Duodenal mucosa (tissue), 2 donors: ENCODE results near the gene CCNG2.

Experiments
- H3K27ac ChIP-seq: one replicate; pipeline ENCODE4 v1.7.0; 2013; ENCODE audit warnings: low read depth, low read length
- H3K27me3 ChIP-seq, 2 donors: one replicate each; pipeline ENCODE4 v1.7.0; 2013; ENCODE audit warnings: low read length in 2 of 2, control low read depth in 1 of 2; ENCODE audit not compliant: insufficient read depth in 2 of 2, control insufficient read depth in 1 of 2
- H3K36me3 ChIP-seq, 2 donors: one replicate each; pipeline ENCODE4 v1.7.0; 2013; ENCODE audit warnings: low read length in 2 of 2, control low read depth in 1 of 2; ENCODE audit not compliant: insufficient read depth in 2 of 2, control insufficient read depth in 1 of 2
- H3K4me1 ChIP-seq, 2 donors: one replicate each; pipeline ENCODE4 v1.7.0; 2013; ENCODE audit warnings: low read length in 2 of 2, control low read depth in 1 of 2; ENCODE audit not compliant: insufficient read depth in 2 of 2, control insufficient read depth in 1 of 2
- H3K4me3 ChIP-seq, 2 donors: one replicate each; pipeline ENCODE4 v1.7.0; 2013; ENCODE audit warnings: low read length in 2 of 2, low read depth in 1 of 2
- H3K9ac ChIP-seq, 2 donors: one replicate each; pipeline ENCODE4 v1.7.0; 2013; ENCODE audit warnings: low read length in 2 of 2, low read depth in 1 of 2
- H3K9me3 ChIP-seq, 2 donors: one replicate each; pipeline ENCODE4 v1.7.0; 2013; ENCODE audit warnings: low read length in 2 of 2, control low read depth in 1 of 2; ENCODE audit not compliant: control insufficient read depth in 1 of 2

CCNG2 gene

DNA sequence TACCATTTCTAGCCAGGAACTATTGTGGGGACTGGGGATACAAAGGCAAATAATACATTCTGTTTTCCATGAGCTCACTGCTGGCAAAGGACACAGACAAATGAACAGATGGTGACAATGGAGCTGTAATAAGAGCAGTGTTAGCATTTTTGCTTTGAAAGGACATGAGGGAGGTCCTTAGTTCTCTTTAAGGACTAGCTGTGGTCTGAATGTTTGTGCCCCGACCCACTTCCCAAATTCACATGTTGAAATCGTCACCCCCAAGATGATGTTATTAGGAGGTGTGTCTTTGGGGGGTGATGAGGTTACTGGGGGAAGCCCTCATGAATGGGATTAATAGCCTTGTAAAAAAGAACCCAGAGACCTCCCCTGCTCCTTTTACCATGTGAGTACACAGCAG lies 30.3 kb downstream of the CCNG2 start:
- Histone ChIP-seq H3K27ac (no peak overlapping the region), H3K9ac (no peak overlapping the region), H3K27me3 (no peaks in the 10 kb centered on the region), H3K36me3 (no peaks in the 10 kb centered on the region), H3K9me3 (no peaks in the 10 kb centered on the region), H3K4me3 (no peak overlapping the region), H3K4me1 (no peaks in the 10 kb centered on the region)

DNA sequence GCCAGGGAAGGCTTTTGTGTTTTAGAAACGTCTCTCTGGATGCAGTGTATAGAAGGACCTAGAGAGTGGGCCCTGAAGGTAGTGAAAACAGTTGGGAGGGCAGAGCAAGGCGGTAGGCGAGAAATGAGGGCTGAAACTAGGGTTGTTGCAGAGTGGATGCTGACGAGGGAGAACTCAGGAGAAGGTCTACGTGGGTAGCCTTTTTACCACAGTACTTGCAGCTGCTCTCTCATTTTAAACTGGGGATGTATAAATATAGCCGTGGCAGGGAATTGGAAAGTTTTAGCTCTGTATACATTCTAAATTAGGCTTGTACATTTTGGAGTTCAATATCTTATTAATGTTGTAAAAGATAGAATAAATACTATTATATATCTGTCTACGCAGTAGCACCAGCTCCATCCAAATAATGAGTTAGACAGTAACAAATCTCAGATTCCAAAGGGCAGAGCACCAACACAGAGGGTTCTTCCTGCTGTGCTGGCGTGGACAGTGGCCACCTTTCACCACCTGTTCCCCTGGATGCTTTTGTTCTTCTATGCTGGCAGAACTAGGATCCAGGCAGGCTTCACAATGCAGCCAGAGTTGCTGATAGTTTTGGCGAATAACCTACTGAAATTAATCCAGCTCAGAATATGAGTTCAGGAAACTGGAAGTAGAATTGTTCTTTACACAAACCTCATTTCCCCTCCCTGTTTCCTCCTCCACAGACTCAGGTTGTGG lies 31.7 kb downstream of the CCNG2 start:
- no peaks in the 10 kb centered on the region for H3K36me3 ChIP-seq
- H3K4me3 ChIP-seq = no peak overlapping the region
- no peak overlapping the region for H3K9ac ChIP-seq
- no peaks in the 10 kb centered on the region for H3K4me1 ChIP-seq
- H3K27me3 ChIP-seq = no peaks in the 10 kb centered on the region
- no peaks in the 10 kb centered on the region for H3K9me3 ChIP-seq
- H3K27ac ChIP-seq = no peak overlapping the region

DNA sequence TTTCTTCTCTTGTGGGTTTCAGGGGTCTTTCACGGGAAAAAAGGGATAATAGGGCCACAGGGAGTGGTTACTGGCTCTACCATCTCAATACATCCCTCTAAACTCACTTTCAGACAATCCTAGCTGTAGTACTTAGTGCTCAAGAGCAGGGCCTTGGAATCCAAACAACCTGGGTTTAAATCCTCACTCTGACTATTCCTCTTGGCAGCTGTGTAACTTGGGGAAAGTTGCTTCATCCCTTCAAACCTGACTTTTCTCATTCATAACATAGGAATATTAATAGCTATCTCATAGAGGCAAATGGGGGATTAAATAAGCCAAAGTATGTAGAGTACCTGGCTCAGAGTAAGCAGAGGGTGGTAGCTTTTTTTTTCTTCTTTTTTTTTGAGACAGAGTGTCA lies 32.4 kb downstream of the CCNG2 start:
- H3K4me3 ChIP-seq = no peak overlapping the region
- H3K27me3 ChIP-seq = no peaks in the 10 kb centered on the region
- no peaks in the 10 kb centered on the region for H3K4me1 ChIP-seq
- no peak overlapping the region for H3K27ac ChIP-seq
- no peaks in the 10 kb centered on the region for H3K9me3 ChIP-seq
- no peak overlapping the region for H3K9ac ChIP-seq
- no peaks in the 10 kb centered on the region for H3K36me3 ChIP-seq

DNA sequence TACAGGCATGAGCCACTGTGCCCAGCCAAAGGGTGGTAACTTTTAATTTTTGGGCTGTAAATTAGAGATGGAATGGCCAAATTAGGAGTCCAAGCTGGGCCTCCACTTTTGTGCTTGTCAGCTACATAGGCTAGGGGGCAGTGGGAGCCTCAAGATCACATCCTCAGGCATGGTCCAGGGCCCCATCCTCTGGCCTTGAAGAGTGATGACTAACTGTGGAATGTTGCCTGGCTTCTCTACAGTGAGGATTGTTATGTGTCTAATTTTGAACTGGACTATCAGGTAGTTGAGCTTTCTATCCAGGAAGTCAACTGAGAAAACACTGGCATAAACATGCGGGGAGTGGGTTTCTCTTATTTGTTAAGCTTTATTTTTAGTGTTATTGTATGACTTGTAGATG lies 33.0 kb downstream of the CCNG2 start:
- Histone ChIP-seq H3K27ac (no peak overlapping the region), H3K36me3 (no peaks in the 10 kb centered on the region), H3K4me3 (no peak overlapping the region), H3K27me3 (no peaks in the 10 kb centered on the region), H3K9ac (no peak overlapping the region), H3K9me3 (no peaks in the 10 kb centered on the region), H3K4me1 (no peaks in the 10 kb centered on the region)

DNA sequence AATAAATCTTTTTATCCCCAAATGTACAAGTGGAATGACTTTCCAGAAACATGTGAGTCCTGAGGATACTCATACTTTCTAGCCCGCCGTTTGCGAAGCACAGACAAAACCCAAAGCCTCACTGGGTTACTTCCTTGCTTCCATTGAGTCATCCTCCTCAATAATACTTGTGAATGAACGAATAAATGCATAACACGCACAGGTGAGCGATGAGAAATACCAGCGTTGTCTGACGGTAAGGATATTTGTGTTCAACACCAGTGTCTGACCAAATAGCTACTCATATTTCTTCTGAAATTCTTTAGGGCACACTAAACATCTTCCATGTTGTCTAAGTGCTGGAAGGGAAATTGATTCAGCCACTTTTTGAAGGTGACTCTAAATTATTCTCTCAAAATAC lies 36.0 kb downstream of the CCNG2 start:
- H3K4me1 ChIP-seq = no peaks in the 10 kb centered on the region
- no peak overlapping the region for H3K27ac ChIP-seq
- peak overlapping the region in 1 of 2 donors; percentile 35 for H3K4me3 ChIP-seq
- no peaks in the 10 kb centered on the region for H3K9me3 ChIP-seq
- no peak overlapping the region for H3K9ac ChIP-seq
- H3K27me3 ChIP-seq = no peaks in the 10 kb centered on the region
- H3K36me3 ChIP-seq = no peaks in the 10 kb centered on the region

DNA sequence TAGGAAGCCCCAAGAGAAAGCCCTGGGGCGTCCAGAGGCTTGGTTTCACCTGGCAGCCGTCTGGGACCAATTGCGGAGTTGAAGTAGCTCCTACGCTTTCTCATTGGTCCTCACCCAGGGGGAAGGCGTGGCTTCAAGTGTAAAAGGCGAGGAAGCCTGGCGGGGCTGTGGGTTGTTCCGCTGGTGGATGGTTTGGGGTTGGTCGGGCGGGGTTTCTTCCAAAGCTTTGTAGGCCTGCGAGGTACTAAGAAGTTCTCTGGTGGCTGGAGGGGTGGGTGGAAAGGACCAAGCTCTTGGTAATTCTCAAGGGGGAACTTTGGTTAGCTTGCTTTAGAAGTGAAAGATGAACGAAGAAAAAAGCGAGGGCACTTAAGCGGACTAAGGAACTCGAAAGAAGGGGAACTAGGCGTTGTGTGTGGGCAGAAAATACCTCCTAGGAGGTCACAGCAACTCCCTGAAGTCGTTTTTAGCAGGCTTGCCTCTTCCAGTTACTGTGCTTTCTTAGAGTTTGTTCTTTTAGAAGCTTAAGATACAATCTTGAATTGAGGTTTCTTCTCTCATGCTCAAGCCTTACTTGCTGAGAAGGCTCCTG lies 36.6 kb downstream of the CCNG2 start:
- peak overlapping the region; percentile 35 to 43 for H3K4me3 ChIP-seq
- no peaks in the 10 kb centered on the region for H3K9me3 ChIP-seq

DNA sequence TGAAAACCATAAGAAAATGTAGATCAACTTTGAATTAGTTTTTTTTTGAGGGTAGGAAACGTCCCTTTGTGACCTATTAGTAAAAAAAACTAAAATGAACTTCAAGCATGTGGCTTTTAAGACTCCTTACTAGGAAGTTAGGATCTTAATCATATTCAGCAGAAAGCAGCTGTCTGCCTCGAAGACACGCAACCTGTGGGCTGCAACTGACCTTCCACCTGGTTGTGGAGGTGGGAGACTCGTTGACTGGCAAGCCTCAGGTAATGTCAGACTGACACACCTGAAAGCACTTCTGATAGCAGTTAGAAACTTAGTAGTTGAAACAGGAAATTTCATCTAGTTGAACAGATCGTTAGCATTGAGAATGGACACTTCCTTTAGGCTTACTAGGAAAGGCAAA lies 37.4 kb downstream of the CCNG2 start:
- Histone ChIP-seq H3K27ac (no peak overlapping the region), H3K36me3 (no peaks in the 10 kb centered on the region), H3K4me1 (no peaks in the 10 kb centered on the region), H3K27me3 (no peaks in the 10 kb centered on the region), H3K9ac (no peak overlapping the region), H3K9me3 (no peaks in the 10 kb centered on the region), H3K4me3 (no peak overlapping the region)

More for the DNA sequence above, 36.6 kb downstream of the CCNG2 start:
- no peaks in the 10 kb centered on the region for H3K36me3 ChIP-seq
- no peak overlapping the region for H3K27ac ChIP-seq
- H3K27me3 ChIP-seq = no peaks in the 10 kb centered on the region
- H3K9ac ChIP-seq = no peak overlapping the region
- no peaks in the 10 kb centered on the region for H3K4me1 ChIP-seq

DNA sequence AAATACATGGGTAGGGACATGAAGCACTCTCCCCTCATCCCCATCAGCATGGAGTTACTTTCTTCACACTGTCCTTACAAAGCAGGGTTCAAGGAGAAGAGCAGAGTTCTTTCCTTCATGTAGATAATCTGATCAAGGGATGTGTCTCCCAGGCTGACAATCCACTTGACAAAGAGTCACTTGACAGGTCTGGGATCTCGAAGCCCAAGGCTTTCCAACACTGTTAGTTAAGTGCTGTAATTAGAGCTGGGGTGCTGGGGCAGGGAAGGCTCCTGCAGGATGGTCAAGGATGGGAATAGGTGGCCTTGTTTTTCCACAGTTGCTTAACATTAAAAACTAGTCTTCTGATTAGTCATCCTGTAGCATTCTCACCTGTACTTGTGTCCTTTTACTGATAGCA lies 38.0 kb downstream of the CCNG2 start:
- H3K36me3 ChIP-seq = no peaks in the 10 kb centered on the region
- H3K27ac ChIP-seq = no peak overlapping the region
- H3K27me3 ChIP-seq = no peaks in the 10 kb centered on the region
- no peak overlapping the region for H3K9ac ChIP-seq
- no peaks in the 10 kb centered on the region for H3K9me3 ChIP-seq
- H3K4me3 ChIP-seq = no peak overlapping the region
- H3K4me1 ChIP-seq = no peaks in the 10 kb centered on the region

DNA sequence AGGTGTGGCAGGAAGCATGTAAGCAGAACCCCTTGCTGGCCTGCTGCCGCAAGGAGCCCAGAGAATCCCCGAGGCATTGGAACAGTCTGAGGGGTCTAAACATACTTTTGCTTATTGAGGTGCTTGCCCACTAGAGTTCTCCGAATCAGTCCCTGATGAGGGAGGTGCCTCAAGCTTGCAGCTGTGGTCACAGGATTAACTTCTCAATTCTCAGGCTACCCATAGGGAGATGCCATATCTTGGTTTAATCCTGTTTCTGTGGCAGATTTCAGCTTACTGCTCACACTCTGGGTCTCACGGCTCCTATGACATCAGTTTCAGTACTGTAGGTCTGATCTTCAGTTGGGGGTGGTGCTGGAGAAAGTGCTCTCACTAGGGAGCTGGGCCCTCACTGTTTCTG lies 39.9 kb downstream of the CCNG2 start:
- H3K36me3 ChIP-seq = no peaks in the 10 kb centered on the region
- no peaks in the 10 kb centered on the region for H3K4me1 ChIP-seq
- no peak overlapping the region for H3K9ac ChIP-seq
- H3K9me3 ChIP-seq = no peaks in the 10 kb centered on the region
- H3K27ac ChIP-seq = no peak overlapping the region
- no peak overlapping the region for H3K4me3 ChIP-seq
- no peaks in the 10 kb centered on the region for H3K27me3 ChIP-seq

DNA sequence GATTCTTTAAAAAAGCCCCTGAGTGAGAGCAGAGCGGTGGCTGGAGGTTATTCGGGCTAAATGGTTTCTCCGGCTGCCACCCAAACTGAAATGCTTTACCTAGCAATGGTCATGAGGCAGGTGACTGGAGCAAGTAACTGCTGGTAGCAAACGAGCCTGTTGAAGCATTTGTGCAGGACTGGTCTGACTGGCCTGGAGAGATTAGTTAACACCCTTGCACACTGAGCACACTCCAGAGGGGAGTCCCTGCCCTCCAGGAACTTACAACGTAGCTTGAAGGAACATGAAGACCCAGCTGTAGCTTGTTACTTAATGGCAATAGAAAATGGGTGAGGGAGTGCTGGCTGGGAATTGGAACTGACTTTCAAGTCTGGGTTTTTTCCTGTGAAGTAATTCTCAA lies 40.4 kb downstream of the CCNG2 start:
- Histone ChIP-seq H3K9ac (no peak overlapping the region), H3K4me3 (no peak overlapping the region), H3K9me3 (no peaks in the 10 kb centered on the region), H3K4me1 (peaks cover 3 to 5% of the 10 kb centered on the region in 2 donors), H3K27ac (no peak overlapping the region), H3K36me3 (no peaks in the 10 kb centered on the region), H3K27me3 (no peaks in the 10 kb centered on the region)
